ENCODE results near the gene KRTAP5-5.

The KRTAP5-5 gene

GRCh38 chr11:1653541-1654387, 24.2 kb downstream of the KRTAP5-5 start:
- Histone ChIP-seq H3K4me3 (IDR thresholded peaks at IDR 0.05; ENCODE audit: insufficient read depth, low read depth, low read length) (no peak overlapping the region), H3K4me2 (no peak overlapping the region), H3K27ac (no peak overlapping the region), H4K20me1 (ENCODE audit: insufficient read depth) (no peaks in the 10 kb centered on the region), H3K36me3 (ENCODE audit: insufficient read depth) (no peaks in the 10 kb centered on the region), H3K27me3 (ENCODE audit: insufficient read depth, low read depth) (peaks cover 87% of the 10 kb centered on the region), H3K4me1 (ENCODE audit: low read depth, poor library complexity, severe bottlenecking) (no peaks in the 10 kb centered on the region), H3K9ac (no peak overlapping the region), H3K79me2 (ENCODE audit: insufficient read depth, low read depth) (no peaks in the 10 kb centered on the region), H2AFZ (ENCODE audit: low read depth) (no peak overlapping the region)
- TF ChIP-seq CTCF (conservative IDR thresholded peaks at IDR 0.05; ENCODE audit: low read depth, low read length) = no peak

- no peak overlapping the region for H3K27ac ChIP-seq
- H3K36me3 ChIP-seq (ENCODE audit: insufficient read depth) = no peaks in the 10 kb centered on the region
- no peak overlapping the region for H2AFZ ChIP-seq (ENCODE audit: low read depth)
- H3K79me2 ChIP-seq (ENCODE audit: insufficient read depth, low read depth) = no peaks in the 10 kb centered on the region
- no peak overlapping the region for H3K9ac ChIP-seq
- H3K4me2 ChIP-seq = no peak overlapping the region
- no peaks in the 10 kb centered on the region for H3K4me1 ChIP-seq (ENCODE audit: low read depth, poor library complexity, severe bottlenecking)
- H3K27me3 ChIP-seq (ENCODE audit: insufficient read depth, low read depth) = peaks cover 87% of the 10 kb centered on the region
- H4K20me1 ChIP-seq (ENCODE audit: insufficient read depth) = no peaks in the 10 kb centered on the region
- no peak for TF ChIP-seq CTCF (conservative IDR thresholded peaks at IDR 0.05; ENCODE audit: low read depth, low read length)
- H3K4me3 ChIP-seq (IDR thresholded peaks at IDR 0.05; ENCODE audit: insufficient read depth, low read depth, low read length) = no peak overlapping the region
Measured at GRCh38 chr11:1654388-1655167, 25.0 kb downstream of the KRTAP5-5 start.

GRCh38 chr11:1655168-1656060, 25.8 kb downstream of the KRTAP5-5 start:
- H3K9ac ChIP-seq = no peak overlapping the region

More at GRCh38 chr11:1655168-1656060, 25.8 kb downstream of the KRTAP5-5 start:
- no peaks in the 10 kb centered on the region for H3K4me1 ChIP-seq (ENCODE audit: low read depth, poor library complexity, severe bottlenecking)
- no peak overlapping the region for H2AFZ ChIP-seq (ENCODE audit: low read depth)
- TF ChIP-seq CTCF (conservative IDR thresholded peaks at IDR 0.05; ENCODE audit: low read depth, low read length) = no peak
- H3K79me2 ChIP-seq (ENCODE audit: insufficient read depth, low read depth) = no peaks in the 10 kb centered on the region
- H3K27me3 ChIP-seq (ENCODE audit: insufficient read depth, low read depth) = peaks cover 88% of the 10 kb centered on the region
- no peaks in the 10 kb centered on the region for H4K20me1 ChIP-seq (ENCODE audit: insufficient read depth)
- no peak overlapping the region for H3K4me2 ChIP-seq
- H3K36me3 ChIP-seq (ENCODE audit: insufficient read depth) = no peaks in the 10 kb centered on the region
- H3K27ac ChIP-seq = no peak overlapping the region
- no peak overlapping the region for H3K4me3 ChIP-seq (IDR thresholded peaks at IDR 0.05; ENCODE audit: insufficient read depth, low read depth, low read length)
